Measurements from ENCODE around the gene SYT8. TPM values are rescaled to one million over a fixed set of nuclear protein-coding genes. Genes with fewer than 3 reads are reported as not detected.

Gene SYT8
- total RNA-seq, 2 experiments from 2014 or later, result not detected

DNA sequence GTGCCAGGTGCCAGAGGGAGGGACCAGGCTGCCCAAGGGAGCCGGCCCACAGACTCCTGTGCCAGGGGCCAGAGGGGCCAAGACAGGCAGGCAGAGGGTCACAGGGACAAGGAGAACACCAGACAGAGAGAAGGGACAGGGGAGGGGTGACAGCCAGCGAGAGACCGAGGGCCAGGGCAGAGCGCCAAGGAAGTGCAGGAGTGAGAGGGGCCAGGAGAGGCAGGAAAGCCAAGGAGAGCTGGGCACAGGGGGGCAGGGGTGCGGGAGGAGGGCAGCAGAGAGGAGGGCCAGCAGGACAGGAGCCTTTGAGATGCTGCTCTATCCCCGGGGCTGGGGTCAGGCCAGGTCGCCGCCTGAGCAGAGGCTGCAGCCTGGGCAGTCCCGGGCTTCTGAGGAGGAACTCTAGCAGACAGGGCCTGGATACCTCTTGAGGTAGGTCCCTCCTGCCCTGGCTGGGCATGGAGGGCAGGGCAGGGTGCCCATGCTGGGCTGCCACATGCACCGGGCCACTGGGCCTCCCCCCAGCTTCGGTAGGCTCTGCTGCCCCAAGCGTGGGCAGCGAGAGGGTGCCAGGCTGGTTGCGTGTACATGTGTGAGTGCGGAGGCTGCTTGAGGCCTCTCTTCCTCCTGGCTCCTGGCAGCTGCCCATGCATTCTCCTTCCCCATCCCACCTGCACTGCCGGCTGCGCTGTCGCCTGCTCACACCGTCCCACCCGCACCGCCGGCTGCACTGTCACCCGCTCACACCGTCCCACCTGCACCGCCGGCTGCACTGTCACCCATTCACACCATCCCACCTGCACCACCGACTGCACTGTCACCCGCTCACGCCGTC, 30.3 kb downstream of the SYT8 start:
- ATAC-seq, result no peak
- H3K4me3 Mint-ChIP-seq, result no peak overlapping the region

DNA sequence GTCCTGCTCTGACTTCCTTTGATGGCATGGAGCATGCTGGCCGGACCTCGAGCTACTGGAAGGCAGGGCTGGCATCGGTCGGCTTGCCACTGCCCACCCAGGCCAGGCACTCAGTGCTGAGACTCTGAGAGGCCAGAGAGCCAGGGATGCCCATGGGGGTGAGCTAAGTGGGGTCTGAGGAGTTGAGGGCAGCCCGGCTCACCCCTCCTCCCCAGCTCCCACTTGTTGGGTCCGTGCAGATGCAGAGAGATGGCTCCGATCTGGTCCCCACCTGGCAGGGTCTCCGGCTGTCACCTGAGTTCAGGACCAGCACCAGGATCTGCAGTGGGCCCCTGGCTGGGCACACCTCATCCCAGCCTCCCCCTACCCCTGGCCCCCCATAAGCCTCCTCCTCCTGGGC, 31.4 kb downstream of the SYT8 start:
- peaks cover 37% of the 10 kb centered on the region for H3K4me1 Mint-ChIP-seq
- intact Hi-C loops (cut with DNase I, micrococcal nuclease), result no loop called here
- ATAC-seq, result no peak
- POLR2A ChIA-PET, result interaction anchor here (0.6 to 0.8 kb wide), 3 partner anchors 10 to 276 kb away, joined by 3 read pairs; no protein-coding TSS in a partner anchor
- CTCF ChIA-PET, result interaction anchor here (0.6 to 1.6 kb wide), 3 partner anchors 10 to 291 kb away, joined by 3 to 4 read pairs (median 3); no protein-coding TSS in a partner anchor
- no peak overlapping the region for H3K4me3 Mint-ChIP-seq
- DNase-seq, result no peak
- H3K27me3 Mint-ChIP-seq, result no peaks in the 10 kb centered on the region
- H3K27ac Mint-ChIP-seq, result no peak overlapping the region
- peaks cover 2% of the 10 kb centered on the region for H3K36me3 Mint-ChIP-seq (ENCODE audit: low read depth)
- H3K9me3 Mint-ChIP-seq (ENCODE audit: low read depth), result no peaks in the 10 kb centered on the region

More for the DNA sequence above, 30.3 kb downstream of the SYT8 start:
- DNase-seq, result no peak
- Mint-ChIP-seq H3K9me3 (ENCODE audit: low read depth) (no peaks in the 10 kb centered on the region), H3K36me3 (ENCODE audit: low read depth) (no peaks in the 10 kb centered on the region), H3K27ac (no peak overlapping the region), H3K27me3 (no peaks in the 10 kb centered on the region), H3K4me1 (peaks cover 25% of the 10 kb centered on the region)
- intact Hi-C loops (cut with DNase I, micrococcal nuclease), result no loop called here
- ChIA-PET CTCF (interaction anchor here (1.0 to 1.6 kb wide), 2 partner anchors 11 to 17 kb away, joined by 3 to 4 read pairs; no protein-coding TSS in a partner anchor), POLR2A (interaction anchor here (0.8 kb wide), 1 partner anchor 278 kb away, joined by 3 read pairs; no protein-coding TSS in a partner anchor)

DNA sequence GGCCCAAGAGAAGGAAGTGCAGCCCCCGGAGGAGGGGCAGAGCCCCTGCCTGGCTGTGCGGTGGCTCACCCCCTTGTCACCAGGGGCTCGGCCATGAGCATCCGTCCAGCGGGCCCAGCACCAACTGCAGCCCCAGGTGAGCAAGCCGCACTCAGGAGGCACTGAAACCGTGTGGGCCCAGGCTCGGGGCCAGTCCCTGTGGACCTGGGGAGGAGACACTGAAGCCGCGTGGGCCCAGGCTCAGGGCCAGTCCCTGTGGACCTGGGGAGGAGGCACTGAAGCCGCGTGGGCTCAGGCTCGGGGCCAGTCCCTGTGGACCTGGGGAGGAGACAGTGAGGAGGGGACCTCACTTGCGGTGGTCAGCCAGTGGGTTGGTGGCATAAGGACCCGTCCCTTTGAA, 32.0 kb downstream of the SYT8 start:
- CTCF ChIA-PET, result no interaction called here
- peaks cover 2% of the 10 kb centered on the region for H3K36me3 Mint-ChIP-seq (ENCODE audit: low read depth)
- no peak overlapping the region for H3K27ac Mint-ChIP-seq
- H3K4me1 Mint-ChIP-seq, result peaks cover 38% of the 10 kb centered on the region
- H3K9me3 Mint-ChIP-seq (ENCODE audit: low read depth), result no peaks in the 10 kb centered on the region
- intact Hi-C loops (cut with DNase I, micrococcal nuclease), result no loop called here
- DNase-seq (no peak), ATAC-seq (no peak)
- no peak overlapping the region for H3K4me3 Mint-ChIP-seq
- POLR2A ChIA-PET, result interaction anchor here (0.6 kb wide), 1 partner anchor 23 kb away, joined by 3 read pairs; no protein-coding TSS in a partner anchor
- H3K27me3 Mint-ChIP-seq, result no peaks in the 10 kb centered on the region

DNA sequence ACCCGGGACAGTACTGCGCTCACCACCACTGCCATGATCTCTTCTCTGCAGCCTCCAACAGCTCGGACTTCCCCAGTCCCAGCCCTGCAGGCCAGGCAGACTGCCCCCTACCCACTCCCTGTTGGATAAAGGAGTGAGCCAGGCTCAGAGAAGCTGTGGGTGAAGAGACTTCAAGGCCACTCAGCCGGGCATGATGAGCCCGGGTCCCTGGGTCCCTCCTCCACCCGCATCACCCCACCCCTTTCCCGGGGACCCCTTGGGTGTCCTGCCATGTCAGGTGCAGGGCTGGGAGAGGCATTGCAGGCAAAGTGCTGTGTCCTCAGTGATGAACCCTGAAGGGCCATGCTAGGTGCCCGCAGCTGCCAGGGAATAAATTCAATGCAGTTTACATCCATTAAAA, 32.6 kb downstream of the SYT8 start:
- Mint-ChIP-seq H3K4me3 (no peak overlapping the region), H3K36me3 (ENCODE audit: low read depth) (peaks cover 2% of the 10 kb centered on the region), H3K9me3 (ENCODE audit: low read depth) (no peaks in the 10 kb centered on the region), H3K27ac (no peak overlapping the region), H3K27me3 (no peaks in the 10 kb centered on the region), H3K4me1 (peaks cover 43% of the 10 kb centered on the region)
- DNase-seq (no peak), ATAC-seq (no peak)
- POLR2A ChIA-PET, result no interaction called here
- CTCF ChIA-PET, result no interaction called here
- intact Hi-C loops (cut with DNase I, micrococcal nuclease), result no loop called here

DNA sequence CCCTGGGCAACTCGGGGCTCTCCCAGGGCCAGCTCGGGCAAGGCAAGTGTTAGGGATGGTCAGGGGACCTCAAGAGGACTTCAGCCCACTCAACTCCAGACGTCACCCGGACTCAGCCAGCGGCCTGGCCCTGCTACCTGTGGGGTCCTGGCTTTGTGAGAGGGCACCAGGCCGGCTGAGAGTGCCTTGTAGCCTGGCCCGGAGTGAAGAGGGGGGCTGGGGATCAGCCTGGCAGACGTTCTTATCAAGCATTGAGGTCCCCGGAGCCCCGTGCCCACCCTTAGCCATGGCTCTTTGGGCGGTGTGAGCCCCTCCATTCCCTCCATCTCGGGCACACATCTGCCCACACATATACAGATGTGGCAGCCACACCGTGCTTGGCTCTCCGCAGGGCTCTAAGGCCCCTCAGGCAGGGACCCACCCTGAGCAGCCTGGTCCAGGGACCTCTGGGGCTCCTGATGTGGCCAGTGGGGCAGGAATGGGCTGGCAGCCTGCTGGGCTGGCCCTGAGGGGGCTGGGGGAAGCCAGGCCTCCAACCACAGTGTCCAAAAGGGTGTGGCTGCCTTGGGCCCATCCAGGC, 33.4 kb downstream of the SYT8 start:
- H3K4me3 Mint-ChIP-seq, result no peak overlapping the region
- POLR2A ChIA-PET, result no interaction called here

DNA sequence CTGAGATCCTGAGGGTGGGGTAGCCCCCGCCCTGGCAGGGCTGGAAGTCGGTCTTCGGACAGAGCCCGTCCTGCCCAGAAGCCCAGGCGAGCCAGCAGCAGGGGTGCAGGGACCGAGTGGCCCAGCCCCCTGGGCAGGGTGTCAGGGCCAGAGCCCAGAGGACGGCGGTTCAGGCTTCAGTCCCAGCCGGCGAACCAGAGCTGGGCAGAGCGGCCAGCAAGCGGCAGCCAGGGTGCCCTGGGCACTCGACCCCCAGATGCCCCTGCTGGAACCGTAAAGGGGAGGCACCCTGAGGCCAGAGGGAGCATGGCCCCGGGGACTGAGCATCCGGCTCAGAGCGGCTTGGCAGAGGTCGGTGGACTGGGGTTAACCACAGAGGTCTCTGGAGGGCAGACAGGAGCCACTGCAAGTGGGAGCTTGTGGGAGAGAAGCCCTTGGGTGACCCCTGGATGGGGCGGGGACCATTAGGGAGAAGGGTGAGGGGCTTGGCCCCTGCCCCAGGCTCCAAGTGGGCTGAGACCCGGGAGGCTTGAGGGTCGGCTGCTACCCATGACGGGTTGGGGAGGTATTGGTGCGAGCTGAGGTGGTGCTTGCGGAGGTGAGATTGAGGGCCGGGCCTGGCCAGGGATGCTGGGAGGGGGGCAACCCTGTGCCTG, 34.0 kb downstream of the SYT8 start:
- no peak for ATAC-seq
- POLR2A ChIA-PET, result no interaction called here

More for the DNA sequence above, 33.4 kb downstream of the SYT8 start:
- ATAC-seq, result no peak
- CTCF ChIA-PET, result no interaction called here
- no peak for DNase-seq
- H3K27me3 Mint-ChIP-seq, result no peaks in the 10 kb centered on the region
- no peak overlapping the region for H3K27ac Mint-ChIP-seq
- H3K36me3 Mint-ChIP-seq (ENCODE audit: low read depth), result peaks cover 2% of the 10 kb centered on the region
- peaks cover 48% of the 10 kb centered on the region for H3K4me1 Mint-ChIP-seq
- intact Hi-C loops (cut with DNase I, micrococcal nuclease), result no loop called here
- H3K9me3 Mint-ChIP-seq (ENCODE audit: low read depth), result no peaks in the 10 kb centered on the region

DNA sequence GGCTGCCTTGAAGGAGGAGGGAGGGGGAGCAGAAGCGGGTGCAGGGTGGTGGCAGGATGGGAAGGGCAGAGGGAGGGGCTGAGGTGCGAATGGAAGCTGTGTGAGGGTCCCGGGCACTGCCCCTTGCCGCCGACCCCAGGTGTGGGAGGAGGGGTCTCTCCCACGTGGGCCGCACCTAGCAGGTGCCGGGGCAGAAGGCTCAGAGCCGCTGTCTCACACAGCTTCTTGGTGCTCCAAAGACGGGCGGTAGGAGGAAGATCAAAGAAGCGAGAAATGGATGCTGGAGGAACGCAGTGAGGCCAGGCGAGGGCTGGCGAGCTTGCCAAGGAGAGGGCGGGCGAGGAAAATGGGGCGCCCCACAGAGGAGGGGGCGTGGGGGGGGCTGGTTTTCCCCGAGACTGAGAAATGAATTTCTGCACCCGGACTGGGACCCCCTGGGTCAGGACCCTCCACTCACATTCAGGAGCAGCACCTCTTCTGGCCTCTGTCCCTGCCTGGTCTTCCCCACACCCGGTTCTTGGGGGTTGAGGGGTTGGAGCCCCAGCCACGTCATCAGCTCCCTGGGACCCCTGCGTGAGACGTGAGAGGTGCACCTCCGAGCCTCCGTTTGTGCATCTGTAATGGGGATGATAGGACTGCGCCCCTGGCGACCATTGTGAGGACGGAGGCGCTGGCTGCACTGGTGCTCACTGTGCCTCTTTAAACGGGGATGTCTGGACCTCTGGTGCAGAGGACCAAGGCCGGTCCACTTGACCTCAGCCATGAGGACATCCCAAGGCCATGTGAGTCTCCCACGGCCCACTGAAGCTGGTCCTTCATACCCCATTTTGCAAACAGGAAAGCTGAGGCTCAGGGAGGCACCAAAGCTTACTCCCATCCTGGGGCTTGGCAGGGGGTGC, 34.9 kb downstream of the SYT8 start:
- DNase-seq (no peak), ATAC-seq (no peak)
- ChIA-PET CTCF (interaction anchor here (0.6 to 1.0 kb wide), 3 partner anchors 13 to 176 kb away, joined by 3 to 6 read pairs (median 4); no protein-coding TSS in a partner anchor), POLR2A (interaction anchor here (1.4 kb wide), 1 partner anchor 13 kb away, joined by 4 read pairs; no protein-coding TSS in a partner anchor)
- intact Hi-C loops (cut with DNase I, micrococcal nuclease), result no loop called here
- H3K4me1 Mint-ChIP-seq, result peaks cover 46% of the 10 kb centered on the region
- no peaks in the 10 kb centered on the region for H3K27me3 Mint-ChIP-seq
- H3K27ac Mint-ChIP-seq, result no peak overlapping the region
- no peak overlapping the region for H3K4me3 Mint-ChIP-seq
- no peaks in the 10 kb centered on the region for H3K9me3 Mint-ChIP-seq (ENCODE audit: low read depth)
- peaks cover 2% of the 10 kb centered on the region for H3K36me3 Mint-ChIP-seq (ENCODE audit: low read depth)

More for the DNA sequence above, 34.0 kb downstream of the SYT8 start:
- Mint-ChIP-seq H3K27ac (no peak overlapping the region), H3K9me3 (ENCODE audit: low read depth) (no peaks in the 10 kb centered on the region), H3K4me3 (no peak overlapping the region), H3K4me1 (peaks cover 51% of the 10 kb centered on the region), H3K36me3 (ENCODE audit: low read depth) (peaks cover 2% of the 10 kb centered on the region), H3K27me3 (no peaks in the 10 kb centered on the region)
- CTCF ChIA-PET, result interaction anchor here (0.8 kb wide), 1 partner anchor 14 kb away, joined by 4 read pairs; no protein-coding TSS in a partner anchor
- no peak for DNase-seq
- intact Hi-C loops (cut with DNase I, micrococcal nuclease), result no loop called here

DNA sequence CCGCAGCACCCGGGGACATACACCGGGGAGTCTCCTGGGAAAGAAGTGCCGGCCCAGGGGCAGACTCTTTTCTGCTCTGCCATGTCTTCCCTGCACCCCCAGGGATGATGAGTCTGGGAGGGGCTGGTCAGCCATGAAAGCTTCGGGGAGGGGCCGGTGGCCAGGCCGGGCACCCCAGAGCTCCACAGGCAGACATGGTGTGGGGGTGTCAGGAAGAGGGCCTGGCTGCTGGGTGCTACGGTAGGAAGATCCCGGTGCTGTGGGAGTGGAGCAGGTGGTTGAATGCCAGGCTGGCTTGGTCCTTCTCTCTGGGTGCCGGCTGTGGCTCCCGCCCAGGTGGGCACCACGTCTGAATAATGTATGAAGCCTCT, 35.5 kb downstream of the SYT8 start:
- Mint-ChIP-seq H3K4me3 (peak overlapping the region; percentile 28), H3K27me3 (no peaks in the 10 kb centered on the region), H3K9me3 (ENCODE audit: low read depth) (no peaks in the 10 kb centered on the region), H3K27ac (peak overlapping the region; percentile 37), H3K4me1 (peaks cover 46% of the 10 kb centered on the region), H3K36me3 (ENCODE audit: low read depth) (peaks cover 2% of the 10 kb centered on the region)
- POLR2A ChIA-PET, result interaction anchor here (1.4 kb wide), 1 partner anchor 12 kb away, joined by 4 read pairs; no protein-coding TSS in a partner anchor
- intact Hi-C loops (cut with DNase I, micrococcal nuclease), result no loop called here
- DNase-seq (no peak), ATAC-seq (no peak)
- CTCF ChIA-PET, result interaction anchor here (0.6 to 1.0 kb wide), 2 partner anchors 50 to 176 kb away, joined by 3 to 6 read pairs; no protein-coding TSS in a partner anchor

DNA sequence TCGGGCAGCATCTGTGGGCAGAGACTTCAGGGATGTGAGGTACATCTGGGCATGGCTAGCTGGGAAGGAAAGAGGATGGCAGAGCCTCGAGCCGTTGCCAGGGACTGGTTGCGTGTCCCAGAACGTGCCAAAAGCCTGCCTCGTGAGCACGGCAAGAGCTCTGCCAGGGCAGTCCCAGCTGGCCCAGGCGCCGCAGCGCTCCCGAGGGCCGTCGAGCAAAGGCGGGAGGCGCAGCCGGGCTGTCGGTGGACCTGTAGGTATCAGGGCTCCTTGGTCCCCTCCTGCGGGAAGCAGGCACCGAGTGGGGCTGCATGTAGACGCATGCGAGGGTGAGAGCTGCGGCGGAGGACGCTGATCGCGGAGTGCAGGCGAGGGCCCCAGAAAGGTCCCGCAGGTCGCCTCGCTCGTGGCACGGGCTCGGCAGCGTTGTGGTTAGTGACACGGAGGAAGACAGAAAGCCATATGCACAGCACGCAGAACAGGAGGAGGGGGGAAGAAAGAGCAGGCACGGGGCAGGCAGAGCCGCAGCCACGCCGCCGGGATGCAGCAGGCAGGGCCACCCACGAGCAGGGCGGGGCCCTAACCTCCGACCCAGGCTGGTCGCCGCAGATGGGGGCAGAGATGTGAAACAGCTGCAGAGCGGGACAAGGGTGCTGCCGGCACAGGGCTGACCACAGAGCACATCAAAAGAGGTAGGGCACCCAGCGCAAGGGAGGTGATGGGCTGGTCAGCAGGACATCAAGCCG, 36.1 kb downstream of the SYT8 start:
- H3K36me3 Mint-ChIP-seq (ENCODE audit: low read depth), result peaks cover 2% of the 10 kb centered on the region
- H3K27ac Mint-ChIP-seq, result peak overlapping the region; percentile 68
- intact Hi-C loops (cut with DNase I, micrococcal nuclease), result no loop called here
- H3K9me3 Mint-ChIP-seq (ENCODE audit: low read depth), result no peaks in the 10 kb centered on the region
- DNase-seq, result peak; percentile 39
- no peaks in the 10 kb centered on the region for H3K27me3 Mint-ChIP-seq
- H3K4me1 Mint-ChIP-seq, result peaks cover 45% of the 10 kb centered on the region
- POLR2A ChIA-PET, result interaction anchor here (1.4 kb wide), 1 partner anchor 11 kb away, joined by 4 read pairs; no protein-coding TSS in a partner anchor
- H3K4me3 Mint-ChIP-seq, result peak overlapping the region; percentile 28
- ATAC-seq, result peak; percentile 60
- CTCF ChIA-PET, result interaction anchor here (1.0 kb wide), 1 partner anchor 177 kb away, joined by 6 read pairs; no protein-coding TSS in a partner anchor

DNA sequence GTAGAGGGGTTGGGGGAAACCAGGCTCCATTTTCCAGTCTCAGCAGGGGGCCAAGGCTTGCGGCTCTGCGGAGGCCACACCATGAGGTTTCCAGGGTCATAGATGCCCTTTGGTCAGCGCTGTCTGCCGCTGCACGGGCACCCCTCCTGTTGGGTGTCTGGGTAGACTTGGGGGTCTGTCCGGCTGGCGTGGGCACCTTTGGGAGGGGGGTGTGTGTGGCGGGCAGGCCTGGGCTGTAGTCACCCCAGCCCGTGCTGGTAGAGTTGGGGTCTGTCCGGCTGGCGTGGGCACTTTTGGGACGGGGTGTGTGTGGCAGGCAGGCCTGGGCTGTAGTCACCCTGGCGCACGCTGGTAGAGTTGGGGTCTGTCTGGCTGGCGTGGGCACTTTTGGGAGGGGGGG, 36.7 kb downstream of the SYT8 start:
- peaks cover 2% of the 10 kb centered on the region for H3K36me3 Mint-ChIP-seq (ENCODE audit: low read depth)
- H3K9me3 Mint-ChIP-seq (ENCODE audit: low read depth), result no peaks in the 10 kb centered on the region
- H3K27ac Mint-ChIP-seq, result no peak overlapping the region
- H3K4me3 Mint-ChIP-seq, result no peak overlapping the region
- no peaks in the 10 kb centered on the region for H3K27me3 Mint-ChIP-seq
- ChIA-PET CTCF (no interaction called here), POLR2A (interaction anchor here (1.4 kb wide), 1 partner anchor 11 kb away, joined by 4 read pairs; no protein-coding TSS in a partner anchor)
- peaks cover 50% of the 10 kb centered on the region for H3K4me1 Mint-ChIP-seq
- intact Hi-C loops (cut with DNase I, micrococcal nuclease), result no loop called here
- DNase-seq, result no peak
- no peak for ATAC-seq
